Endothelial cell of umbilical vein (primary cell): ENCODE data around the gene STK24. TPM values are rescaled to one million over a fixed set of nuclear protein-coding genes. Genes with fewer than 3 reads are reported as not detected.

Experiments used
- BruUV-seq: library from RNA; stranded (reverse); fragments of 400-500 nt; replicated peaks from 2 replicates; lab custom pipeline; 2021; lab: Mats Ljungman, UMichigan
- CTCF ChIA-PET: fragments of 300-600, 350-600 bp; sonication (Branson Sonifier 250); formaldehyde crosslinking; loops from one replicate; lab custom pipeline; 2021; ENCODE audit warnings: antibody characterized with exemption, inconsistent platforms; lab: Charles Lee
- POLR2A ChIA-PET: fragments of 300-600, 350-600 bp; sonication (Branson Sonifier 250); formaldehyde crosslinking; loops from one replicate; lab custom pipeline; 2021; ENCODE audit warnings: antibody characterized with exemption, inconsistent platforms; lab: Charles Lee
- DNase-seq: peaks from one replicate; pipeline ENCODE4 v3.0.0-alpha.2; 2011; ENCODE audit warnings: low read depth, low spot score
- FAIRE-seq: peaks from 2 replicates; lab custom pipeline; 2011; peaks lifted over from hg19 to GRCh38; lab: Jason Lieb, UNC
- H2AFZ ChIP-seq: 2 replicates; pipeline ENCODE4 v1.6.0; 2012; ENCODE audit warnings: low read depth, low read length, control low read depth, inconsistent platforms
- H3K27ac ChIP-seq: 2 replicates; pipeline ENCODE4 v1.5.1; 2011; ENCODE audit warnings: low read depth, mild to moderate bottlenecking, control low read depth, low read length, moderate library complexity; ENCODE audit not compliant: insufficient read depth
- H3K27me3 ChIP-seq, 2 experiments: 2 replicates each; pipeline versions ENCODE4 v1.6.0 to v1.6.1; 2011; ENCODE audit warnings: low read length in 2 of 2, mixed read lengths in 1 of 2; ENCODE audit not compliant: control insufficient read depth in 2 of 2, insufficient read depth in 2 of 2
- H3K36me3 ChIP-seq, 2 experiments: 2 replicates in 1 of 2; 3 replicates in 1 of 2; pipeline ENCODE4 v1.5.1; 2011; ENCODE audit warnings: low read length in 2 of 2, mild to moderate bottlenecking in 1 of 2, moderate library complexity in 1 of 2; ENCODE audit not compliant: control insufficient read depth in 2 of 2, insufficient read depth in 2 of 2; ENCODE audit errors: extremely low read depth in 1 of 2
- H3K4me1 ChIP-seq: 3 replicates; pipeline ENCODE4 v1.5.1; 2011; ENCODE audit warnings: mild to moderate bottlenecking, low read length; ENCODE audit not compliant: control insufficient read depth, insufficient read depth; ENCODE audit errors: extremely low read depth
- H3K4me2 ChIP-seq: 2 replicates; pipeline ENCODE4 v1.6.1; 2011; ENCODE audit warnings: low read length, control low read depth, mixed read lengths; ENCODE audit not compliant: insufficient read depth
- H3K4me3 ChIP-seq, 3 experiments: fragments of 200-600 bp in 1 of 3; sonication (generic), shearing (Covaris generic) in 1 of 3; replicated peaks in 1 of 3; 2 replicates each; pipeline ENCODE4 v1.5.1; 2011 to 2016; ENCODE audit warnings: control low read depth in 3 of 3, low read length in 3 of 3, mild to moderate bottlenecking in 2 of 3, inconsistent platforms in 1 of 3, low read depth in 1 of 3, moderate library complexity in 1 of 3; ENCODE audit not compliant: insufficient read depth in 1 of 3
- H3K79me2 ChIP-seq: 2 replicates; pipeline ENCODE4 v1.6.0; 2012; ENCODE audit warnings: low read length, inconsistent platforms; ENCODE audit not compliant: control insufficient read depth, insufficient read depth
- H3K9ac ChIP-seq: replicated peaks from 2 replicates; pipeline ENCODE3; 2011; ENCODE audit warnings: low read length, control low read depth; ENCODE audit not compliant: insufficient read depth; ENCODE audit errors: extremely low read depth
- H3K9me1 ChIP-seq: replicated peaks from 3 replicates; pipeline ENCODE4 v1.6.0; 2011; ENCODE audit warnings: mild to moderate bottlenecking, low read length; ENCODE audit not compliant: control insufficient read depth, insufficient read depth; ENCODE audit errors: extremely low read depth
- H3K9me3 ChIP-seq: replicated peaks from 2 replicates; pipeline ENCODE4 v1.5.1; 2012; ENCODE audit warnings: low read length, inconsistent platforms; ENCODE audit not compliant: control insufficient read depth, insufficient read depth
- H4K20me1 ChIP-seq: replicated peaks from 2 replicates; pipeline ENCODE3; 2011; ENCODE audit warnings: mild to moderate bottlenecking, low read length; ENCODE audit not compliant: control insufficient read depth, insufficient read depth; ENCODE audit errors: extremely low read depth
- EZH2 ChIP-seq: IDR thresholded peaks from 2 replicates; pipeline ENCODE4 v1.6.1; 2012; ENCODE audit warnings: borderline replicate concordance, low read depth, mild to moderate bottlenecking, moderate library complexity, low read length, inconsistent platforms; ENCODE audit not compliant: severe bottlenecking
- FOS ChIP-seq: IDR thresholded peaks from 2 replicates; pipeline ENCODE4 v1.6.1; 2011; ENCODE audit warnings: mild to moderate bottlenecking, low read length, moderate library complexity, borderline replicate concordance; ENCODE audit not compliant: insufficient read depth
- GATA2 ChIP-seq: IDR thresholded peaks from 2 replicates; pipeline ENCODE4 v1.7.0; 2011; ENCODE audit warnings: low read depth, mild to moderate bottlenecking, moderate library complexity, mixed read lengths, low read length; ENCODE audit not compliant: insufficient read length, insufficient read depth
- JUN ChIP-seq: IDR thresholded peaks from 2 replicates; pipeline ENCODE4 v1.6.1; 2011; ENCODE audit warnings: borderline replicate concordance, low read depth; ENCODE audit not compliant: insufficient read length, insufficient read depth
- MAX ChIP-seq: IDR thresholded peaks from 2 replicates; pipeline ENCODE4 v1.6.1; 2011; ENCODE audit not compliant: insufficient read depth, insufficient read length
- MYC ChIP-seq: IDR thresholded peaks from one replicate; pipeline ENCODE4 v1.6.1; 2011; ENCODE audit warnings: mild to moderate bottlenecking, low read depth, low read length
- POLR2A ChIP-seq: IDR thresholded peaks from 2 replicates; pipeline ENCODE4 v1.6.1; 2012; ENCODE audit warnings: low read depth, mild to moderate bottlenecking, control low read depth, low read length
- POLR2AphosphoS5 ChIP-seq: IDR thresholded peaks from 2 replicates; pipeline ENCODE4 v1.6.1; 2012; ENCODE audit warnings: low read depth, mild to moderate bottlenecking, control low read depth, low read length, moderate library complexity; ENCODE audit not compliant: insufficient read depth
- dilution Hi-C: fragments of 300-500 bp; cut with MboI; formaldehyde crosslinking; loops from one replicate; pipeline ENCODE4 v1.15.0; 2019; ENCODE audit warnings: low sequenced_read_pairs; ENCODE audit not compliant: extremely low pct_ligation_motif_present
- intact Hi-C: fragments of 100-400 bp; cut with micrococcal nuclease; formaldehyde crosslinking; loops from one replicate; pipeline ENCODE4 v1.10.0; 2022
- polyA plus RNA-seq, 4 experiments: library from polyadenylated mRNA; depleted of rRNA in 3 of 4; stranded (reverse) in 3 of 4; unstranded in 1 of 4; fragments of >200 nt; gene quantifications; 2 replicates each; pipeline versions ENCODE4 v1.2.1 to v1.2.3, GENCODE V29; 2011 to 2012; ENCODE audit warnings: missing spikeins in 1 of 4
- total RNA-seq: library from RNA; stranded (reverse); gene quantifications from 2 replicates; pipeline ENCODE4 v1.2.3, GENCODE V29; 2021
- TF ChIP-seq, protein P1 (sequence below), 2 donors: IDR thresholded peaks; 1 replicate in 1 of 2; 2 replicates in 1 of 2; pipeline ENCODE4 v1.5.1; 2011; ENCODE audit warnings: low read length in 2 of 2, mild to moderate bottlenecking in 2 of 2, moderate library complexity in 2 of 2, control low read depth in 1 of 2, inconsistent platforms in 1 of 2, low read depth in 1 of 2; ENCODE audit not compliant: insufficient read depth in 1 of 2; ENCODE audit errors: extremely low read depth in 1 of 2

Gene STK24
- total and polyA plus RNA-seq, 2 donors (not counting 3 experiments of a cell fraction or from before 2014, with no cell fraction given): 43.3 to 100 TPM

- FAIRE-seq: no peak
Measured at GRCh38 chr13:98461486-98462240, 115.2 kb downstream of the STK24 start.

More at GRCh38 chr13:98461486-98462240, 115.2 kb downstream of the STK24 start:
- Histone ChIP-seq H3K36me3 (peaks cover 11 to 55% of the 10 kb centered on the region in 2 experiments), H3K4me1 (no peaks in the 10 kb centered on the region), H2AFZ (no peak overlapping the region), H3K9me3 (no peaks in the 10 kb centered on the region), H3K27ac (no peak overlapping the region), H3K4me3 (no peak overlapping the region), H3K79me2 (peaks cover 28% of the 10 kb centered on the region), H3K27me3 (no peaks in the 10 kb centered on the region), H3K9ac (no peak overlapping the region), H4K20me1 (no peaks in the 10 kb centered on the region), H3K4me2 (no peak overlapping the region), H3K9me1 (no peaks in the 10 kb centered on the region)
- DNase-seq: no peak
- no TSS peak for BruUV-seq
- ChIA-PET CTCF (interaction anchor here (0.9 to 1.1 kb wide), 2 partner anchors 13 to 212 kb away, joined by 4 to 6 read pairs; no protein-coding TSS in a partner anchor), POLR2A (no interaction called here)
- dilution Hi-C loops (no loop called here), intact Hi-C loops (no loop called here)
- no peak for TF ChIP-seq POLR2AphosphoS5
- TF ChIP-seq FOS: no peak
- no peak for TF ChIP-seq POLR2A
- TF ChIP-seq, protein P1, sequence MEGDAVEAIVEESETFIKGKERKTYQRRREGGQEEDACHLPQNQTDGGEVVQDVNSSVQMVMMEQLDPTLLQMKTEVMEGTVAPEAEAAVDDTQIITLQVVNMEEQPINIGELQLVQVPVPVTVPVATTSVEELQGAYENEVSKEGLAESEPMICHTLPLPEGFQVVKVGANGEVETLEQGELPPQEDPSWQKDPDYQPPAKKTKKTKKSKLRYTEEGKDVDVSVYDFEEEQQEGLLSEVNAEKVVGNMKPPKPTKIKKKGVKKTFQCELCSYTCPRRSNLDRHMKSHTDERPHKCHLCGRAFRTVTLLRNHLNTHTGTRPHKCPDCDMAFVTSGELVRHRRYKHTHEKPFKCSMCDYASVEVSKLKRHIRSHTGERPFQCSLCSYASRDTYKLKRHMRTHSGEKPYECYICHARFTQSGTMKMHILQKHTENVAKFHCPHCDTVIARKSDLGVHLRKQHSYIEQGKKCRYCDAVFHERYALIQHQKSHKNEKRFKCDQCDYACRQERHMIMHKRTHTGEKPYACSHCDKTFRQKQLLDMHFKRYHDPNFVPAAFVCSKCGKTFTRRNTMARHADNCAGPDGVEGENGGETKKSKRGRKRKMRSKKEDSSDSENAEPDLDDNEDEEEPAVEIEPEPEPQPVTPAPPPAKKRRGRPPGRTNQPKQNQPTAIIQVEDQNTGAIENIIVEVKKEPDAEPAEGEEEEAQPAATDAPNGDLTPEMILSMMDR (IDR thresholded peaks at IDR 0.05; ENCODE audit: extremely low read depth in 1 of 2, insufficient read depth in 1 of 2, low read depth in 1 of 2, low read length in 2 of 2): no peak
- no peak for TF ChIP-seq EZH2
- TF ChIP-seq GATA2: no peak
- TF ChIP-seq MAX: no peak
- no peak for TF ChIP-seq MYC
- no peak for TF ChIP-seq JUN
